Fibroblast of skin of back (primary cell): ENCODE results near the gene ACAD9.
"Not testable (repeated sequence)": the region's sequence is repeated elsewhere in the genome, so short reads cannot be mapped to it uniquely, and the experiment has no call there.

ENCODE experiments used
- DNase-seq: peaks from one replicate; pipeline ENCODE4 v3.0.0-alpha.2; 2013

The ACAD9 gene

GRCh38 chr3:128895843-128896697 is 16.6 kb downstream of the ACAD9 start:
- no peak for DNase-seq

- DNase-seq = no peak
Observed at GRCh38 chr3:128902426-128902825, 23.0 kb downstream of the ACAD9 start.

- no peak for DNase-seq
Observed at GRCh38 chr3:128903501-128903900, 24.1 kb downstream of the ACAD9 start.

GRCh38 chr3:128906031-128906803 is 26.8 kb downstream of the ACAD9 start:
- DNase-seq = no peak

- DNase-seq = no peak
Observed at GRCh38 chr3:128906804-128907525, 27.5 kb downstream of the ACAD9 start.

GRCh38 chr3:128907706-128908445 is 28.5 kb downstream of the ACAD9 start:
- no peak for DNase-seq

- no peak for DNase-seq
Observed at GRCh38 chr3:128908951-128909350, 29.5 kb downstream of the ACAD9 start.

GRCh38 chr3:128910006-128910405 is 30.6 kb downstream of the ACAD9 start:
- no peak for DNase-seq

GRCh38 chr3:128911911-128912310 is 32.5 kb downstream of the ACAD9 start:
- no peak for DNase-seq

GRCh38 chr3:128914966-128915645 is 35.7 kb downstream of the ACAD9 start:
- no peak for DNase-seq

GRCh38 chr3:128917291-128917690 is 37.9 kb downstream of the ACAD9 start:
- no peak for DNase-seq

- no peak for DNase-seq
Observed at GRCh38 chr3:128919988-128920387, 40.6 kb downstream of the ACAD9 start.

GRCh38 chr3:128922804-128923459 is 43.5 kb downstream of the ACAD9 start:
- DNase-seq = no peak

GRCh38 chr3:128923576-128923975 is 44.2 kb downstream of the ACAD9 start:
- DNase-seq = no peak

GRCh38 chr3:128923986-128924385 is 44.6 kb downstream of the ACAD9 start:
- not testable (repeated sequence) for DNase-seq

- DNase-seq = no peak
Observed at GRCh38 chr3:128929364-128929763, 49.9 kb downstream of the ACAD9 start.

- no peak for DNase-seq
Observed at GRCh38 chr3:128931046-128931445, 51.6 kb downstream of the ACAD9 start.

GRCh38 chr3:128932516-128933212 is 53.2 kb downstream of the ACAD9 start:
- no peak for DNase-seq

- DNase-seq = no peak
Observed at GRCh38 chr3:128933213-128933921, 53.9 kb downstream of the ACAD9 start.

GRCh38 chr3:128933922-128934253 is 54.5 kb downstream of the ACAD9 start:
- no peak for DNase-seq
